CD14-positive monocyte (primary cell): ENCODE results near the gene PRRX2. TPM values are rescaled to one million over a fixed set of nuclear protein-coding genes. Genes with fewer than 3 reads are reported as not detected.

Experiments
- DNase-seq, 3 donors: peaks; one replicate each; pipeline ENCODE4 v3.0.0-alpha.2; 2011 to 2022
- H2AFZ ChIP-seq: 2 replicates; pipeline ENCODE4 v1.6.0; 2012; ENCODE audit warnings: mild to moderate bottlenecking, low read depth, low read length, inconsistent platforms; ENCODE audit not compliant: insufficient read depth, poor library complexity, severe bottlenecking
- H3K27ac ChIP-seq, 2 donors: 1 replicate in 1 of 2; 2 replicates in 1 of 2; pipeline ENCODE4 v1.5.1; 2012 to 2013; ENCODE audit warnings: low read length in 2 of 2, control low read depth in 1 of 2, inconsistent platforms in 1 of 2, low read depth in 1 of 2, mild to moderate bottlenecking in 1 of 2
- H3K27me3 ChIP-seq, 2 donors: one replicate each; pipeline versions ENCODE4 v1.6.0 to v1.6.1; 2011 to 2013; ENCODE audit warnings: low read length in 2 of 2; ENCODE audit not compliant: control insufficient read depth in 2 of 2, insufficient read depth in 2 of 2
- H3K36me3 ChIP-seq, 2 donors: replicated peaks in 1 of 2; 1 replicate in 1 of 2; 2 replicates in 1 of 2; pipeline versions ENCODE4 v1.5.1 to v1.6.1; 2012 to 2013; ENCODE audit warnings: low read length in 2 of 2, control low read depth in 1 of 2, inconsistent platforms in 1 of 2, mild to moderate bottlenecking in 1 of 2; ENCODE audit not compliant: insufficient read depth in 2 of 2, control insufficient read depth in 1 of 2
- H3K4me1 ChIP-seq, 2 donors: 1 replicate in 1 of 2; 2 replicates in 1 of 2; pipeline versions ENCODE4 v1.5.1 to v1.6.1; 2012 to 2013; ENCODE audit warnings: low read length in 2 of 2, control low read depth in 1 of 2, inconsistent platforms in 1 of 2, mild to moderate bottlenecking in 1 of 2, moderate library complexity in 1 of 2; ENCODE audit not compliant: insufficient read depth in 2 of 2, control insufficient read depth in 1 of 2
- H3K4me2 ChIP-seq: replicated peaks from 2 replicates; pipeline ENCODE3; 2012; ENCODE audit warnings: low read length, moderate library complexity, mild to moderate bottlenecking; ENCODE audit not compliant: poor library complexity, severe bottlenecking; ENCODE audit errors: extremely low read depth
- H3K4me3 ChIP-seq, 3 experiments: fragments of 200-600 bp in 1 of 3; sonication (generic) in 1 of 3; replicated peaks in 1 of 3; 1 replicate in 2 of 3; 2 replicates in 1 of 3; pipeline ENCODE4 v1.5.1; 2011 to 2013; ENCODE audit warnings: low read length in 3 of 3, mild to moderate bottlenecking in 3 of 3, control low read depth in 2 of 3, low read depth in 2 of 3, inconsistent platforms in 1 of 3, moderate library complexity in 1 of 3
- H3K79me2 ChIP-seq: 2 replicates; pipeline ENCODE4 v1.6.0; 2012; ENCODE audit warnings: mild to moderate bottlenecking, control low read depth, inconsistent platforms, low read length, moderate library complexity; ENCODE audit not compliant: insufficient read depth
- H3K9ac ChIP-seq: 2 replicates; pipeline ENCODE4 v1.6.0; 2017; ENCODE audit warnings: low read length, mild to moderate bottlenecking; ENCODE audit not compliant: insufficient read depth, poor library complexity, severe bottlenecking
- H3K9me3 ChIP-seq, 2 donors: replicated peaks in 1 of 2; 1 replicate in 1 of 2; 2 replicates in 1 of 2; pipeline versions ENCODE4 v1.5.1 to v1.6.1; 2012 to 2013; ENCODE audit warnings: low read length in 2 of 2, control low read depth in 1 of 2; ENCODE audit not compliant: control insufficient read depth in 1 of 2, insufficient read depth in 1 of 2
- H4K20me1 ChIP-seq: 2 replicates; pipeline ENCODE4 v1.6.0; 2012; ENCODE audit warnings: mild to moderate bottlenecking, low read length, control low read depth, moderate library complexity; ENCODE audit not compliant: insufficient read depth
- H3K27ac Mint-ChIP-seq, 7 donors: one replicate each; pipeline ENCODE4 v1.8.0; 2020; ENCODE audit warnings: mild to moderate bottlenecking in 7 of 7, mixed read lengths in 7 of 7, moderate library complexity in 6 of 7, inconsistent platforms in 2 of 7
- H3K27me3 Mint-ChIP-seq, 3 donors: one replicate each; pipeline ENCODE4 v1.8.0; 2021 to 2022; ENCODE audit warnings: low read depth in 3 of 3, mild to moderate bottlenecking in 3 of 3, mixed read lengths in 3 of 3, moderate library complexity in 3 of 3, inconsistent platforms in 1 of 3
- H3K36me3 Mint-ChIP-seq, 2 donors: one replicate each; pipeline ENCODE4 v1.8.0; 2020; ENCODE audit warnings: mixed read lengths in 2 of 2, inconsistent platforms in 1 of 2, mild to moderate bottlenecking in 1 of 2
- H3K4me1 Mint-ChIP-seq: one replicate; pipeline ENCODE4 v1.8.0; 2020; ENCODE audit warnings: mild to moderate bottlenecking, mixed read lengths
- H3K4me3 Mint-ChIP-seq, 2 donors: one replicate each; pipeline ENCODE4 v1.8.0; 2020; ENCODE audit warnings: mild to moderate bottlenecking in 2 of 2, mixed read lengths in 2 of 2, moderate library complexity in 1 of 2
- H3K9me3 Mint-ChIP-seq, 7 donors: one replicate each; pipeline ENCODE4 v1.8.0; 2020 to 2022; ENCODE audit warnings: mixed read lengths in 7 of 7, mild to moderate bottlenecking in 6 of 7, moderate library complexity in 6 of 7, inconsistent platforms in 2 of 7
- WGBS: methylation state at CpG from one replicate; pipeline ENCODE4 v1.1.5; 2013; ENCODE audit warnings: missing lambda C conversion rate; ENCODE audit not compliant: insufficient coverage; 5-methylcytosine and 5-hydroxymethylcytosine counted together
- intact Hi-C, 2 donors: fragments of 100-400 bp; cut with micrococcal nuclease; formaldehyde crosslinking; loops; one replicate each; pipeline versions ENCODE4 v1.15.0 to v1.15.1; 2023
- polyA plus RNA-seq, 3 donors: library from polyadenylated mRNA; depleted of rRNA in 1 of 3; unstranded in 2 of 3; stranded (reverse) in 1 of 3; fragments of 300-500 nt in 2 of 3; fragments of >200 nt in 1 of 3; fragmentation: Illumina TruSeq in 2 of 3; gene quantifications; 1 replicate in 2 of 3; 2 replicates in 1 of 3; pipeline ENCODE4 v1.2.3, GENCODE V29; 2012 to 2021
- TF ChIP-seq, protein P1 (sequence below): fragments of 200-600 bp; IDR thresholded peaks from one replicate; pipeline ENCODE4 v1.8.0; 2022; ENCODE audit warnings: antibody characterized with exemption, mild to moderate bottlenecking

The PRRX2 gene
- polyA plus RNA-seq, 3 donors = not detected

DNA sequence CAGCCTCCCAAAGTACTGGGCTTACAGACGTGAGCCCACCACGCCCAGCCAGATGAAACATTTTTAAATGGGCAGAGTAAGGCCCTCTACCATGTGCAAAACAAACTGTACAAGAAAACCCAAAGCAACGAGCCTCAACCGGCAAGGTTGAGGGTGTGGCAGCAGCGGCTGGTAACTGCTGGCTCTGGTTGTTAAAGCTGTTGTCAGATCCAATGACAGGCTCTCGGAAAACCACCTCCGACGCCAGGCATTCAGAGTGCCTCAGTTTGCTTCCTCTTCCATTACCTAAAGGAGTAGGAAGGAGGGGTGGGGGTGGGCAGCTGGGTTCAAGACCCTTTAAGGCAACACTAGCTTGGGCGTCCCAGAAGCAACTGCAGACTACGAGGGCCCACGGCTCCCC, 21.1 kb upstream of the PRRX2 start:
- intact Hi-C loops = loop anchor here (5.0 kb wide), 2 partner anchors 88 to 148 kb away; no protein-coding TSS in a partner anchor
- Histone ChIP-seq H3K9me3 (no peaks in the 10 kb centered on the region), H3K4me3 (no peak overlapping the region), H4K20me1 (peaks cover 23% of the 10 kb centered on the region), H3K9ac (no peak overlapping the region), H3K27me3 (no peaks in the 10 kb centered on the region), H3K27ac (no peak overlapping the region), H3K4me2 (no peak overlapping the region), H3K36me3 (peaks cover 2 to 3% of the 10 kb centered on the region in 2 donors), H3K79me2 (peaks cover 24% of the 10 kb centered on the region), H2AFZ (no peak overlapping the region), H3K4me1 (peaks cover 19 to 29% of the 10 kb centered on the region in 2 donors)
- WGBS = 97% methylated on average over 4 of the region's 11 CpGs
- H3K4me1 Mint-ChIP-seq = peaks cover 18% of the 10 kb centered on the region
- H3K36me3 Mint-ChIP-seq = peaks cover 0 to 2% of the 10 kb centered on the region in 2 donors
- H3K4me3 Mint-ChIP-seq = no peak overlapping the region
- H3K9me3 Mint-ChIP-seq = peaks cover 0 to 5% (median 4%) of the 10 kb centered on the region in 7 donors
- no peak for DNase-seq
- TF ChIP-seq, protein P1, sequence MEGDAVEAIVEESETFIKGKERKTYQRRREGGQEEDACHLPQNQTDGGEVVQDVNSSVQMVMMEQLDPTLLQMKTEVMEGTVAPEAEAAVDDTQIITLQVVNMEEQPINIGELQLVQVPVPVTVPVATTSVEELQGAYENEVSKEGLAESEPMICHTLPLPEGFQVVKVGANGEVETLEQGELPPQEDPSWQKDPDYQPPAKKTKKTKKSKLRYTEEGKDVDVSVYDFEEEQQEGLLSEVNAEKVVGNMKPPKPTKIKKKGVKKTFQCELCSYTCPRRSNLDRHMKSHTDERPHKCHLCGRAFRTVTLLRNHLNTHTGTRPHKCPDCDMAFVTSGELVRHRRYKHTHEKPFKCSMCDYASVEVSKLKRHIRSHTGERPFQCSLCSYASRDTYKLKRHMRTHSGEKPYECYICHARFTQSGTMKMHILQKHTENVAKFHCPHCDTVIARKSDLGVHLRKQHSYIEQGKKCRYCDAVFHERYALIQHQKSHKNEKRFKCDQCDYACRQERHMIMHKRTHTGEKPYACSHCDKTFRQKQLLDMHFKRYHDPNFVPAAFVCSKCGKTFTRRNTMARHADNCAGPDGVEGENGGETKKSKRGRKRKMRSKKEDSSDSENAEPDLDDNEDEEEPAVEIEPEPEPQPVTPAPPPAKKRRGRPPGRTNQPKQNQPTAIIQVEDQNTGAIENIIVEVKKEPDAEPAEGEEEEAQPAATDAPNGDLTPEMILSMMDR = no peak
- peaks cover 2 to 14% (median 4%) of the 10 kb centered on the region in 3 donors for H3K27me3 Mint-ChIP-seq
- no peak overlapping the region for H3K27ac Mint-ChIP-seq

DNA sequence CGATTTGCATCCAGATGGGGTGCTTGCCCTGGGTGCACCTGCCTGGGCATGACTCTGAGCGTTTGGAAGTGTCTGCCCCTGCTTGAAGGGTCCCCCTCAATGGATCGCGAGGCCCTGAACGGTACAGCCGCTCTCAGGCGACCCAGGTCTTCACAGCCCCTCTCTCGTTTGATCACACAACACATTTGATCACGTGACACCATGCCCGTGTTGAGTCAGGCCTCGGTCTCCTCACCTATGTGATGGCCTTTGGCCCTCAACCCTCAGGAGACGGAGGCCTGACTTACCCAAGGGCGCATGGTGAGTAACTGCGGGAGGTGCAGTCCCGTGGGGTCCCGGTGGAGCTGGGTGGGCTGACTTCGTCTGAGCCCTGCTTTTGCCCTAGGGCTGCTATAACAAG, 20.5 kb upstream of the PRRX2 start:
- TF ChIP-seq, protein P1 = no peak
- Histone ChIP-seq H3K4me1 (peaks cover 19 to 25% of the 10 kb centered on the region in 2 donors), H4K20me1 (peaks cover 17% of the 10 kb centered on the region), H3K27me3 (no peaks in the 10 kb centered on the region), H3K4me3 (no peak overlapping the region), H3K27ac (no peak overlapping the region), H3K36me3 (no peaks in the 10 kb centered on the region), H3K9me3 (no peaks in the 10 kb centered on the region), H3K79me2 (peaks cover 19% of the 10 kb centered on the region), H3K4me2 (no peak overlapping the region), H2AFZ (no peak overlapping the region), H3K9ac (no peak overlapping the region)
- WGBS = 84% methylated on average over 16 of the region's 17 CpGs
- no peak for DNase-seq
- no peak overlapping the region for H3K4me3 Mint-ChIP-seq
- H3K27me3 Mint-ChIP-seq = peaks cover 2 to 14% (median 4%) of the 10 kb centered on the region in 3 donors
- H3K9me3 Mint-ChIP-seq = peaks cover 0 to 5% (median 4%) of the 10 kb centered on the region in 7 donors
- no peak overlapping the region for H3K27ac Mint-ChIP-seq
- H3K36me3 Mint-ChIP-seq = no peaks in the 10 kb centered on the region
- intact Hi-C loops = loop anchor here (5.0 kb wide), 2 partner anchors 87 to 147 kb away; no protein-coding TSS in a partner anchor
- peaks cover 18% of the 10 kb centered on the region for H3K4me1 Mint-ChIP-seq
